ENCODE data around the gene TNRC18. TPM values are rescaled to one million over a fixed set of nuclear protein-coding genes. Genes with fewer than 3 reads are reported as not detected.

TNRC18 gene
- total RNA-seq, 6 donors from 2014 or later = 101 to 617 (median 128) TPM

GRCh38 chr7:5437987-5438386 lies 14.4 kb upstream of the TNRC18 start:
- TF ChIP-seq, protein P1, sequence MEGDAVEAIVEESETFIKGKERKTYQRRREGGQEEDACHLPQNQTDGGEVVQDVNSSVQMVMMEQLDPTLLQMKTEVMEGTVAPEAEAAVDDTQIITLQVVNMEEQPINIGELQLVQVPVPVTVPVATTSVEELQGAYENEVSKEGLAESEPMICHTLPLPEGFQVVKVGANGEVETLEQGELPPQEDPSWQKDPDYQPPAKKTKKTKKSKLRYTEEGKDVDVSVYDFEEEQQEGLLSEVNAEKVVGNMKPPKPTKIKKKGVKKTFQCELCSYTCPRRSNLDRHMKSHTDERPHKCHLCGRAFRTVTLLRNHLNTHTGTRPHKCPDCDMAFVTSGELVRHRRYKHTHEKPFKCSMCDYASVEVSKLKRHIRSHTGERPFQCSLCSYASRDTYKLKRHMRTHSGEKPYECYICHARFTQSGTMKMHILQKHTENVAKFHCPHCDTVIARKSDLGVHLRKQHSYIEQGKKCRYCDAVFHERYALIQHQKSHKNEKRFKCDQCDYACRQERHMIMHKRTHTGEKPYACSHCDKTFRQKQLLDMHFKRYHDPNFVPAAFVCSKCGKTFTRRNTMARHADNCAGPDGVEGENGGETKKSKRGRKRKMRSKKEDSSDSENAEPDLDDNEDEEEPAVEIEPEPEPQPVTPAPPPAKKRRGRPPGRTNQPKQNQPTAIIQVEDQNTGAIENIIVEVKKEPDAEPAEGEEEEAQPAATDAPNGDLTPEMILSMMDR (IDR thresholded peaks at IDR 0.05) = no peak
- no peak for TF ChIP-seq POLR2A (IDR thresholded peaks at IDR 0.05)
- no peak for TF ChIP-seq POLR2AphosphoS5 (IDR thresholded peaks at IDR 0.05)
- H3K9me3 ChIP-seq = peaks cover 0 to 9% (median 2%) of the 10 kb centered on the region in 4 donors
- 75 to 89% methylated on average over 2 to 5 of the region's 5 CpGs for WGBS, 2 donors
- DNase-seq (no peak), ATAC-seq (ENCODE audit: low FRiP score in 2 of 2) (no peak)
- H3K36me3 ChIP-seq = peaks cover 0 to 3% (median 0%) of the 10 kb centered on the region in 4 donors
- peaks cover 0 to 10% (median 9%) of the 10 kb centered on the region in 4 donors for H3K4me1 ChIP-seq
- H3K27me3 ChIP-seq = no peaks in the 10 kb centered on the region
- no peak overlapping the region for H3K27ac ChIP-seq
- H3K4me3 ChIP-seq = no peak overlapping the region

GRCh38 chr7:5437348-5437892 lies 13.8 kb upstream of the TNRC18 start:
- H3K4me3 ChIP-seq = no peak overlapping the region
- ATAC-seq (ENCODE audit: low FRiP score in 2 of 2) = no peak
- peaks cover 0 to 10% (median 9%) of the 10 kb centered on the region in 4 donors for H3K4me1 ChIP-seq
- 94 to 97% methylated on average over 6 of the region's 6 CpGs for WGBS, 2 donors
- TF ChIP-seq POLR2AphosphoS5 (IDR thresholded peaks at IDR 0.05) = no peak
- TF ChIP-seq EP300 (IDR thresholded peaks at IDR 0.05) = no peak
- TF ChIP-seq POLR2A (IDR thresholded peaks at IDR 0.05) = no peak
- TF ChIP-seq, protein P1 (IDR thresholded peaks at IDR 0.05) = no peak
- no peaks in the 10 kb centered on the region for H3K27me3 ChIP-seq
- no peak for DNase-seq
- no peak overlapping the region for H3K27ac ChIP-seq
- peaks cover 0 to 9% (median 2%) of the 10 kb centered on the region in 4 donors for H3K9me3 ChIP-seq
- peaks cover 0 to 3% (median 0%) of the 10 kb centered on the region in 4 donors for H3K36me3 ChIP-seq

- TF ChIP-seq EP300 (IDR thresholded peaks at IDR 0.05) (no peak), POLR2A (IDR thresholded peaks at IDR 0.05) (no peak), POLR2AphosphoS5 (IDR thresholded peaks at IDR 0.05) (no peak)
- TF ChIP-seq, protein P1 (IDR thresholded peaks at IDR 0.05) = no peak
- H3K4me3 ChIP-seq = no peak overlapping the region
- H3K27ac ChIP-seq = no peak overlapping the region
- ATAC-seq (ENCODE audit: low FRiP score in 2 of 2) (no peak), DNase-seq (no peak)
- peaks cover 0 to 3% (median 0%) of the 10 kb centered on the region in 4 donors for H3K36me3 ChIP-seq
- H3K9me3 ChIP-seq = peaks cover 0 to 9% (median 2%) of the 10 kb centered on the region in 4 donors
- WGBS, 2 donors = 88 to 94% methylated on average over 5 of the region's 5 CpGs
- H3K4me1 ChIP-seq = peaks cover 0 to 7% (median 2%) of the 10 kb centered on the region in 4 donors
- no peaks in the 10 kb centered on the region for H3K27me3 ChIP-seq
Observed at GRCh38 chr7:5436003-5436678, 12.5 kb upstream of the TNRC18 start.

DNA sequence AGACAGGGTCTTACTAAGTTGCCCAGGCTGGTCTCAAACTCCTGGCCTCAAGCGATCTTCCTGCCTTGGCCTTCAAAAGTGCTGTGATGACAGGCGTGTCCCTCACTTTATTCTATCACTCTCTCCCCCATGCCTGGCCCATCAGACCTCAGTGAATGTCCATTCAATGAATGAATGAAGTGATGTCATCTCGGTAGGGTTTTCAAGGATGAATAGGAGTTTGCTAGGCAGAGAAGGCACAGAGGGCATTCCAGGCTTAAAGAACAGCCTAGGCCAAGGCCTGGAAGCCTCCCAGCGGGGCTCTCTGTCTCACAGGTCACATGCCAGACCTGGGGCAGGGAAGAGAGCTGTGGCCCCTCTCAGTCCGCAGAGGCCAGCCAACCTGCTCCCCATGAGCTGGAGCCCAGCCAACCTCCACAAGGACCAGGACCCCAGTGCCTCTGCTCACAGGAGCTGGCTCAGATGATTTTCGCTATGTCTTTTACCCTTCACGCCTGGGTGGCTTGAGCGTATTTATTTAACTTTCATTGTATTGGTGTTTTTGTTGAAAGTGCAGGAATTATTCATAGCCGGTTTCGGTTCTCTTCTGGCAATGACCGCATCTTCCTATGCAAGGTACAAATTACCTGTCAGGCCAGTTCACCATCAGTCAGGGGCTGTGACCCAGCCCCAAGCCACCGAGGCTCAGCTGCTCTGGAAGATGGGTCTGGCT lies 11.8 kb upstream of the TNRC18 start:
- TF ChIP-seq POLR2A (IDR thresholded peaks at IDR 0.05) = no peak
- no peak for TF ChIP-seq EP300 (IDR thresholded peaks at IDR 0.05)
- TF ChIP-seq, protein P1 (IDR thresholded peaks at IDR 0.05) = no peak
- no peak for TF ChIP-seq POLR2AphosphoS5 (IDR thresholded peaks at IDR 0.05)
- no peaks in the 10 kb centered on the region for H3K27me3 ChIP-seq
- peaks cover 0 to 3% (median 0%) of the 10 kb centered on the region in 4 donors for H3K36me3 ChIP-seq
- ATAC-seq (ENCODE audit: low FRiP score in 2 of 2) (no peak), DNase-seq (no peak)
- H3K4me3 ChIP-seq = no peak overlapping the region
- 92 to 93% methylated on average over 12 of the region's 12 CpGs for WGBS, 2 donors
- H3K9me3 ChIP-seq = peaks cover 0 to 9% (median 2%) of the 10 kb centered on the region in 4 donors
- peaks cover 0 to 7% (median 3%) of the 10 kb centered on the region in 4 donors for H3K4me1 ChIP-seq
- H3K27ac ChIP-seq = no peak overlapping the region
